H54 (cell line): ENCODE data around the gene CDCA4.
"Not testable (repeated sequence)": the region's sequence is repeated elsewhere in the genome, so short reads cannot be mapped to it uniquely, and the experiment has no call there.

Source experiments
- DNase-seq: peaks from one replicate; pipeline ENCODE4 v3.0.0; 2011; ENCODE audit warnings: low spot score, mixed read lengths; ENCODE audit not compliant: insufficient read length
- FAIRE-seq: peaks from 3 replicates; lab custom pipeline; 2011; peaks lifted over from hg19 to GRCh38; lab: Jason Lieb, UNC
- POLR2A ChIP-seq: IDR thresholded peaks from 2 replicates; pipeline ENCODE4 v1.6.1; 2011; ENCODE audit warnings: low read depth, mild to moderate bottlenecking, low read length

Gene CDCA4

GRCh38 chr14:105051182-105052109, 30.6 kb upstream of the CDCA4 start:
- no peak for FAIRE-seq
- no peak for TF ChIP-seq POLR2A
- no peak for DNase-seq

- TF ChIP-seq POLR2A: no peak
- DNase-seq (peak; percentile 67), FAIRE-seq (peak; percentile 11)
Observed at GRCh38 chr14:105050551-105050897, 29.6 kb upstream of the CDCA4 start.

- DNase-seq: no peak
Observed at GRCh38 chr14:105049753-105050550, 29.1 kb upstream of the CDCA4 start.

DNA sequence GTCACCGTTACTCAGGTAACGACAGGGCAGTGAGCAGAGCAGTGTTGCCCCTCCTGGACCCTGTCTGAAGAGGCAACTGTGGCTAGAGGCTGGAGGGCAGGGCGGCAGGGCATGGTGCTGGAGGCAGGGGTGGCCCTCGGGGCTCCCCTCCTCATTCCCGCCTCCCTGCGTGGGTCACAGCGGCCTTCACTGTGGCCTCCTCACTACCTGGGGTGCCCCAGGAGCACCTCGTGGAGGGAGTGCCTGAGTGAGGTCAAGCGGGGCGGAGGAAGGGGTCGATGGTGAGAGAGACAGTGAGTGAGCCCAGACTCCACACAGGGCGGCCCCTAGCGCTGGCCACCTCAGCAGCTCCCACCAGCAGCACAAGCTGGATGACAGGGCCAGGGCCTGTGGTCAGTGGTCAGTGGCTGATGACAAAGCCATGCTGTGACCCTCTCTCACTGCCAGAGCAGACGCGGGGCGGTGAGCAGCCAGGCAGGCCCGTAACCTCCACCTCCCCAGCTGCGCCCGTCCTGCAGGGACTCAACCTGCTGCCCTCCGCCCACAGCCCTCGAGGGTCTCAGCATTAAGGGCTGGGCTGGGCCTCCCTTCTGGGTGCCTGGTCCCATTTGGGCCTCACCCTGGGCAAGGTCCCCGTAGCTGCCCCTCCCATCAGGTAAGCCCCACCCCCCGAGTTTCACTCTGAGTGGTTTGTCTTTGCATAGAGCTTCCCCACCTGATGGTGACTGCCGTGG, 26.6 kb upstream of the CDCA4 start:
- DNase-seq (no peak), FAIRE-seq (no peak)
- TF ChIP-seq POLR2A: no peak

More at GRCh38 chr14:105049753-105050550, 29.1 kb upstream of the CDCA4 start:
- FAIRE-seq: no peak
- no peak for TF ChIP-seq POLR2A

- FAIRE-seq (no peak), DNase-seq (no peak)
- no peak for TF ChIP-seq POLR2A
Observed at GRCh38 chr14:105046891-105047282, 26.0 kb upstream of the CDCA4 start.

DNA sequence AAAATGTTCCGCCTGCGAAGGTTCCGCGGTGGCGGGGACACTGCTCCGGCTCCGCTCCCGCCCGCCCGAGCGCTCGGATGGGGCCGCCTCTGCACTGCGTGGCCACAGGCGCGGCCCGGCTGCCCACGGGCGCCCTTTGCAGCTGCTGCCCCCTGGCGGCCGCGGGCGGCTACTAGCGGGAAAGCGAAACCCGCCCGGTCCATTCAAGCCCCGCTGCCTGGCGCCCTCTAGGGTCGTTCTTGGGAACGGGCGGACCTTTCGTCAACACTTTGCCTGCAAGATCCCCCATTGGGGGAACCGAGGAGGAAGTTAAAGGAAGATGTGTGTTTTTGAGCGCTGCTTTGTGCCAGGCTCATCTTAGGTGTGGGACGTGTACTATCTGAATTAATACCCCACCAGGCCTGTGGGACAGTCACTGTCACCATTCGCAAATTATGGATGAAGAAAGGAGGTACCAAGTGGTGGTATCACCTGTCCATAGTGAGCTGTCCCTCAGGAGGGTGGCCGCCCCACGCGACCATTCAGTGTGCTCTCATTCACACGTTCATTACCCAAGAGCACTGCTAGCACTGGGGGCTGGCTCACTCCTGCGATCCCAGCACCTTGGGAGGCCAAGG, 24.9 kb upstream of the CDCA4 start:
- TF ChIP-seq POLR2A: no peak
- DNase-seq (peak; percentile 85), FAIRE-seq (peak; percentile 36)

- FAIRE-seq (no peak), DNase-seq (no peak)
- no peak for TF ChIP-seq POLR2A
Observed at GRCh38 chr14:105043641-105044040, 22.8 kb upstream of the CDCA4 start.

GRCh38 chr14:105042813-105043212, 21.9 kb upstream of the CDCA4 start:
- no peak for TF ChIP-seq POLR2A
- FAIRE-seq (no peak), DNase-seq (no peak)

- FAIRE-seq (no peak), DNase-seq (no peak)
- no peak for TF ChIP-seq POLR2A
Observed at GRCh38 chr14:105041841-105042765, 21.2 kb upstream of the CDCA4 start.

GRCh38 chr14:105039458-105040205, 18.7 kb upstream of the CDCA4 start:
- TF ChIP-seq POLR2A: no peak
- DNase-seq (no peak), FAIRE-seq (no peak)

DNA sequence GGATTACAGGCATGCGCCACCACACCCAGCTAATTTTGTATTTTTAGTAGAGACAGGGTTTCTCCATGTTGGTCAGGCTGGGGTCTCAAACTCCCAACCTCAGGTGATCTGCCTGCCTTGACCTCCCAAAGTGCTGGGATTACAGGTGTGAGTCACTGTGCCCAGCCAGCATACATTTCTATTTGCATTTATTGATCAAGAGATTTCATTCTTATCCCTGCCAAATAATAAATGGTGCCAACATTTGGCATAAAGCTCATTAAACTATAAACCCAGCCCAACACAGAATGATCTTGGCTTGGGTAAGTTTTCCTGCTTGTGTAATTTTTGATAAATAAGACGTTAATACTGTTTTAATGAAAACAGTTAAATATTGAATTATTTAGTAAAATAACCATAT, 14.7 kb upstream of the CDCA4 start:
- not testable (repeated sequence) for DNase-seq, FAIRE-seq

- DNase-seq: no peak
- no peak for FAIRE-seq
- TF ChIP-seq POLR2A: no peak
Observed at GRCh38 chr14:105034315-105035039, 13.6 kb upstream of the CDCA4 start.

DNA sequence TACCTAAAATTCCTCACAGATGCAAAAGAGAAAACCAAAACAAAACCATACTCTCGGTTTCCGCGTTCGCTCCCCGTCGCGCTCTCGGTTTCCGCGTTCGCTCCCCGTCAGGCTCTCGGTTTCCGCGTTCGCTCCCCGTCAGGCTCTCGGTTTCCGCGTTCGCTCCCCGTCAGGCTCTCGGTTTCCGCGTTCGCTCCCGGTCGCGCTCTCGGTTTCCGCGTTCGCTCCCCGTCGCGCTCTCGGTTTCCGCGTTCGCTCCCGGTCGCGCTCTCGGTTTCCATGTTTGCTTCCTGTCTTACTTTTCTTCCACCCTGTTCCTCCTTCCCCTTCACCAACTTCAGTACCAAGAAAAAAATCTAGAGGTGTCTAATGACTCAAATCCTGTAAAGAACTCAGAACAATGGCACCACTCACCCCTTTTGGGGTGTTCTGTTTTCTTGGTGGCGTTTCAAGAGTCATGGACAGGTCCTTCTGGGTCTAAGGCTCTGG, 12.6 kb upstream of the CDCA4 start:
- FAIRE-seq, DNase-seq: not testable (repeated sequence)

- not testable (repeated sequence) for FAIRE-seq, DNase-seq
Observed at GRCh38 chr14:105032451-105032901, 11.6 kb upstream of the CDCA4 start.
